ENCODE results near the gene PALD1.
A peak's percentile ranks its signal among the peaks of the same experiment; 100 is the strongest.

The PALD1 gene

GRCh38 chr10:70478191-70479164 lies at the start of gene PALD1:
Gene PALD1, plus strand, starts transcription at chr10:70478767. Its CDS starts 47,185 bp downstream, at chr10:70525952.
- peak; percentile 78 for DNase-seq

- DNase-seq: no peak
Measured at GRCh38 chr10:70430493-70431445, 47.8 kb upstream of the PALD1 start.

- no peak for DNase-seq
Measured at GRCh38 chr10:70432101-70432500, 46.5 kb upstream of the PALD1 start.

- DNase-seq: no peak
Measured at GRCh38 chr10:70432561-70433263, 45.9 kb upstream of the PALD1 start.

GRCh38 chr10:70433581-70434280 lies 44.8 kb upstream of the PALD1 start:
- DNase-seq: no peak

- no peak for DNase-seq
Measured at GRCh38 chr10:70435241-70436085, 43.1 kb upstream of the PALD1 start.

GRCh38 chr10:70437721-70438120 lies 40.8 kb upstream of the PALD1 start:
- DNase-seq: no peak

- peak; percentile 20 for DNase-seq
Measured at GRCh38 chr10:70440296-70441160, 38.0 kb upstream of the PALD1 start.

GRCh38 chr10:70441161-70441894 lies 37.2 kb upstream of the PALD1 start, which contains the start of gene NODAL:
Gene NODAL, minus strand, starts transcription at chr10:70441681. Its CDS starts 14 bp downstream, at chr10:70441667.
- no peak for DNase-seq

- DNase-seq: no peak
Measured at GRCh38 chr10:70441895-70442309, 36.7 kb upstream of the PALD1 start.

GRCh38 chr10:70442332-70442988 lies 36.1 kb upstream of the PALD1 start:
- no peak for DNase-seq

- DNase-seq: no peak
Measured at GRCh38 chr10:70444744-70445143, 33.8 kb upstream of the PALD1 start.

GRCh38 chr10:70445718-70446657 lies 32.6 kb upstream of the PALD1 start:
- no peak for DNase-seq

GRCh38 chr10:70448236-70448635 lies 30.3 kb upstream of the PALD1 start:
- no peak for DNase-seq

GRCh38 chr10:70455213-70455630 lies 23.3 kb upstream of the PALD1 start:
- peak; percentile 33 for DNase-seq

- DNase-seq: no peak
Measured at GRCh38 chr10:70456164-70456563, 22.4 kb upstream of the PALD1 start.

- DNase-seq: no peak
Measured at GRCh38 chr10:70457759-70458305, 20.7 kb upstream of the PALD1 start.
